Activated naive CD8-positive, alpha-beta T cell treated with anti-CD3 and anti-CD28 coated beads, Interleukin-2, amount 50 U/mL, for 16 hours (primary cell): Measurements from ENCODE around the gene FER.
"Not testable (repeated sequence)": the region's sequence is repeated elsewhere in the genome, so short reads cannot be mapped to it uniquely, and the experiment has no call there.

ENCODE experiments used
- DNase-seq: peaks from one replicate; pipeline ENCODE4 v3.0.0-alpha.2; 2020; ENCODE audit warnings: low read depth, low spot score

FER gene

DNA sequence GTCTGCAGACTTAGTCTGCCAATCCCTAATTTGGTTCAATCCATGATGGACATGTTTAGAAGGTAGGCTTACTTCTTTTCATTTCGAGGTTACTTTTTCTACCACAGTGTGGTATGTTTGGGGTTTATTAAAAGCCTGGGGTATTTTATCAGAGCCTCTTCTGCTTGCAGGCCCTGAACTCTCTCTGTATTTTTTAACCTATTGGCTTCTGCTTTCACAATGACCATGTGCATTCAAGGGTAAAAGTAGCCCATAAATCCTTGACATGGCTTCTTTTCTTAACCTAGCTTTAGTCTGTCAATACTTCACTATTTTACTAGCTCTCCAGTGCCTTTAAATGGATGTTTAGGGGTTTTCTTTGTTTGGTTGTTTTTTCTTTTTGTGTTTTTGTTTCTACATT, 286.6 kb downstream of the FER start:
- DNase-seq = no peak

DNA sequence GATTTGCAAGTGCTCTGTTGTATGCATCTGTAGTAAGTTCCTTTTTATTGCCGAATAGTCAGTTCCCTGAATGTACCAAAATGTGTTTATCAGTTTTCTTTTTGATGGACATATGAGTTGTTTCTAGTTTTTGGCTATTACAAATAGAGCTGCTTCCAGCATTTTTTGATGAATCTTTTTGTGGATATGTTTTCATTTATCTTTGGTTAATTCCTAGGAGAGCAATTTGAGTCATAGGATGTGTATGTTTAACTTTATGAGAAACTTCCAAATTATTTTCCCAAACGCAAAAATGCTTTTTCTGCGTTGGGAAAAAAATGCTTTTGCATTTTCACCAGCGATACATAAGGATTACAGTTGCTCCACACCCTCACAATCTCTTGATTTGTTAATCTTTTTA, 287.7 kb downstream of the FER start:
- DNase-seq = no peak

- DNase-seq = no peak
Observed at GRCh38 chr5:109038209-109038840, 290.6 kb downstream of the FER start.

- no peak for DNase-seq
Observed at GRCh38 chr5:109041317-109041716, 293.6 kb downstream of the FER start.

GRCh38 chr5:109045710-109046109, 298.0 kb downstream of the FER start:
- DNase-seq = no peak

DNA sequence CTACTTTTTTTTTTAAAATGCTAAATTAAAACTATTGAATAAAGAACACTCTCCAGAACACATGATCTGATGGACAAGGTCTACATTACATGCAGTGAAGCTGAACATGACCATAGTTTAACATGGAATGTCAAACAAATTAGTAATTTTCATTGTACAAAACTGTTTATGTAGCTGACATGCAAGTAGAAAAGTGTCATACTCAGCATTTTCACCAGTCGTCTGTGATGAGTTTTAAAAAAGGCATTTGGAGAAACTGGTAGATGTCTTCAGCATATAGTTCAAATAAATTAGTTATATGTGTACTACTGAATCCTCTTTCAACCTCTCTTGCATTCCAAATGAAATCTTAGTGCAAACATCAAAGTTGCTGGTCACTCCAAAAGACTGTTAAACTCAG, 301.9 kb downstream of the FER start:
- DNase-seq = no peak

DNA sequence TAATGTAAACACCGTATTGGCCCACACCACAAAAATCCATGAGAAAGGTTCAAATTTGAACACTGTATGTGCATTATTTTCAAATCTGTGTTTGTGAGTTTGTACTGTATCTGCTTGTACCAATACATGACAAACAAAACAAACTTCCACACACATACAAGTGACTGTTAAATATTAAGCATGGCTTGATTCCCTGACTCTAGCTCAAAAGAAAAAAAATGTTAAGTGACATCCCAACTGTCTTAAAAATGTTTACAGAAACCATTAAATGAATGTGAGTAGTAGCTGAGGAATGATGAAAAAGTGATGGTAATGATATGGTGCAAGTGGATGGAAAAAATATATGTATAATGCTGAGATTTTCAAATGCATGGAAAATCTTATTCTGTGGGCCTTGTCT, 302.6 kb downstream of the FER start:
- not testable (repeated sequence) for DNase-seq

DNA sequence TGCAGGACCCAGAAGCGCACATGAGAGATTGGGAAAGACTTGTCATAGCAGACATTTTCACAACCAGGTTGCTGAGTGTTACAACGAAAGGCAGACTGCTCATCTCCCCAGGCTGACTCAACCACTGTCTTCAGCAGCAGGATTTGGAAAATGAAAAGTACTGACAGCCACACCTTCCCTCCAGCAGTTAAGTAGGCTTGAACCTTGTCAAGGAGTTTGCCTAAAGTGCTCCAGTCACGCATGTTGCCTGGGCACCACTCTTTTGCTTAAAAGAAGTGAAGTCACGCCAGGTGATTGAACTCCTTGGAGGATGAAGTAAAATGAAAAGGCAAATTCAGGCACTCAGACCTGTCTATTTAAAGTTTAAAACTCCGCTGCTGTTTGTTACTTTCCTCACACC, 304.5 kb downstream of the FER start:
- DNase-seq = not testable (repeated sequence)

- no peak for DNase-seq
Observed at GRCh38 chr5:109053995-109054417, 306.3 kb downstream of the FER start.

GRCh38 chr5:109060378-109061025, 312.8 kb downstream of the FER start:
- DNase-seq = no peak

DNA sequence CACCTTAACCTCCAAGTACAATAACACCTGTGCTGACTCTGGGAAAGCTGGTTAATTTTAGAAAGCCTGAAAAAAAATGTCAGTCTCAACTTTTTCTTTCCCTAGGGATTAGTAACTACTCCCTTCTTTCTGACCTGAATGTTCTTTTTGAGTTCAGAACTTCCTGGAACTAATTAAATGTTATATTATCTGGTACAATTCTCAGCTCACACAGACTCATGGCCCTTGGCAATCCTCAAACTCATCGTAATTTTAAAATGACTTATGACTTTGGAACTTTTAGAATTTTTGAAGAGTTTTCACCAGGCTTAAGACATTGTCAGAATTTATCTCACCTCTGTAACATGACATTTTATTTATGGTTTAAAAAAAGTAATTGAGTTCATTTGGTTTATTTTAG, 315.0 kb downstream of the FER start:
- no peak for DNase-seq

- DNase-seq = no peak
Observed at GRCh38 chr5:109063223-109063622, 315.5 kb downstream of the FER start.

DNA sequence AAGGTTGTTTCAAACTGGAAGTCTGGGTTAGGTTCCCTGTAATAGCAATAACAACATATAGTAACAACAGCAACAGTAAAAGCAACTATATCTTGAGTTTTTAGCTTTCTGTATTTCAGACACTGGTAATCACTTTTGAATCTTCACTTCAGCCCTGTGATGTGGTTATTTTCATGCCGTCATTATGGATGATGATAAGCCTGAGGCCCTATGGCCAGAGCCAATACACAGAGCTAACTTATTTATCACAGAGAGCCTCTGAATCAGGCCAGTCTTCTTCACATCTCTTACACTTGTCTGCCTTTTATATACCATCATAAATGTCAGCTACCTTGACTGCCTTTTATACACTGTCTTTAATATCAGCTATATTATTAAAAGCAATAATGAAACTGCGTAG, 329.0 kb downstream of the FER start:
- no peak for DNase-seq

DNA sequence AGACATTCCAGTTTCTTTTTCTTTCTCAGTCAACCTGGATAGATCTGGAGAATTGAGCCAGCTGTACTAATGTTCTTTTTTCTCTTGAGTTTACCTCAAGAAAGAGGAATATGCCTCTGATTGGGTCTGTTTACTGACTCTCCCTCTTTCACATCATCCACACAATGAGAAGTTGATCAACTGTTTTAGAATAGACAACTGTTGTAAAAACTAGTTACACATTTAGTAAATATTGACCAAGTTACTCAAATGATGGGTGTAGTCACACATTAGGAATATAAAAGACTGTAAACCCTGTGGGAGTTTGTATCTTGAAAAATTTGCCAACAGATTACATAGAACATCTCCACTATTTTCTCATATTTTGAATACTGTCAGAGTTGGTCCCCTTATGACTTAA, 330.8 kb downstream of the FER start:
- DNase-seq = no peak

- no peak for DNase-seq
Observed at GRCh38 chr5:109080481-109080880, 332.8 kb downstream of the FER start.

DNA sequence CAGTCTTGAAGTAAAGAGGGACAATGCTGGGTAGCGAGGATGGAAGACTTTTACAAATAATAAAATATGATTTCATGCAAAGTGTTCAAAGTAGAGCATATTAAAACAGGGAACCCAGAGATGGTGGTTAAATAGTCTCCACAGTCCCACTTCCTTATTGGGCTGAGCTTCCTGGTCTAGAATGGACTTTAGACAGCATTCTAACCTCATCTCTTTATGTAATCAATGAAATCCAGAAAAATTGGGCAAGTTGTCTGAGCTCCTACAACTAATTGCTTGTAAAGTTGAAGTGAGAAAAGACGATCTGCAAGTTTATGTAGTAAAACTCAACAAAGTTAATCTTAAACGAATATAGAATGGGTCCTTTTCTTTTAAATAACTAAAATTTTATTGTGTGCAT, 333.2 kb downstream of the FER start:
- no peak for DNase-seq

DNA sequence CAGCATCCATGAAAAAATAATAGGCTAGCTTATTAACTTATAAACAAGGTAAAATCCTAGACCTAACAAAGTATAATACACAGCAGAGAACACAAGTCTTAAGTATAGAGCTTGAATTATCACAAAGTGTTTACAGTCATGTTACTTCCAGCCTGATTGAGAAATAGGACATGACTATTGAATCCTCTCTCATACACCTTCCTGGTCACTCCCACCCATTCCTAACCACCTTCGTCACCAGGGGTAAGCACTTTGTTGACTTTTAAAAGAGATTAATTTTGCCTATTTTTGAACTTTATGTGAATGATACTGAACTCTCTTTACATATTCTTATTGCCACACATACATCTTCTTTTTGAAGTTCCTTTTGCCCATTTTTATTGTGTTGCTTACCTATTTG, 336.2 kb downstream of the FER start:
- DNase-seq = no peak

GRCh38 chr5:109089191-109089590, 341.5 kb downstream of the FER start:
- no peak for DNase-seq

DNA sequence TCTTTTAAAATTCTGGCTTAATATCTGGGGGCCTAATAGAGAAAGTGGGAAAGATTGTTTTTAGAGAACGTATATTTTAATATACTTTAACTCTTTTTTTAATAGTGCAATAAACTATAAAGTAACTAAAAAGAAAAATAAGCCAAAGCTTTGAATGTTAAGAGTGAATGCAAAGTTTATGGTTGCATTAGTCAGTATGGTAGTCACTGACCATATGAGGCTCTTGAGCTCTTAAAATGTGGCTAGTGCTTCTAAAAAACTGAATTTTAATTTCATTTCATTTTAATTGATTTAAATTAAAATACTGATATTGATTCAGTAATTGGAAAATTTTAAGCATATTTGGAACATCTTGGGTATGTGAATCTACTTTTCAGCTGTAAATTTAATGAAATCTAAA, 351.4 kb downstream of the FER start:
- DNase-seq = no peak

DNA sequence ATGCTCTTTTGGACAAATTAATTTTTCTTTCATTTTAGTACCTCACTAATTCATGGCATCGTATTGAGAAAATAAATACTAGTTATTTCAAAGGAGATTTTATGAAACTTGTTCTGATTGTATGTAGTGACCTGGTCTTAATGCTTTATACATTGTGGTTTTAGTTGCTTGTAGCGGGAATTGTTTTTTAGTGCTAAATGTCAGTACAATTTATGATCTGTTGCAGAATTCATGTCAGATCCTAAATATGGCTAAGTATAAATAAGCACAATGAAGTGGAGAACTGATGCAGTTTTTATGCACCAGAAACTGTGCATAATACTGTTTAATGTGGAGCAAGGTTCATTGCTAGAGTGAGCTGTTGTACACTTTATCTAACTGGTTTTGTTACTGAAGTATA, 353.3 kb downstream of the FER start:
- no peak for DNase-seq

DNA sequence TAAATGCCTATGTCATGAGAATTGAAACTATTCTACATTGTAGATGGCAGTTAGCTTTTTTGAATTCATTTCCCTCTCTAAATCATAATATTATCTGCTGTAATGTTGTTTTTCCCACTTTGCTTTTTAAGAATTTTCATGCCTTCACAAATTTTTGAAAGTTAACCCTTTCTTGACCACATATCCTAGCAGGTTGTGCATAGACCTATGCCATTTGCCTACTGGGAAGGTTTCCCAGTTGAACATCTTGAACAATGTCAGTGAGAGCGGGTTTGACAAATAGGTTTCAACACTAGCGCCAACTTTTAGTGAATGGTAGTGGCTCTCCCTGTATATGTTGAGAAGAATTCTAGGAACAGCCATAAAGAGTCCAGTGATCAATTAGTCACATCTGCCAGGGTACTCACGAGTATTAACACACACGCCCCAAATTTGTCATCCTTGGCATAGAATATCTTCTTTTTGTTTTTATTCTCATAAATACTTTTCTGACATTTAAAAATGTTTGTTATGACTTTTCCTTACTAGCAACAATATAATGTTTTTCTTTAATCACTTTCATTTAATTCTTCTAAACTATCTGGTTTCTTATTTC, 354.5 kb downstream of the FER start:
- DNase-seq = no peak

DNA sequence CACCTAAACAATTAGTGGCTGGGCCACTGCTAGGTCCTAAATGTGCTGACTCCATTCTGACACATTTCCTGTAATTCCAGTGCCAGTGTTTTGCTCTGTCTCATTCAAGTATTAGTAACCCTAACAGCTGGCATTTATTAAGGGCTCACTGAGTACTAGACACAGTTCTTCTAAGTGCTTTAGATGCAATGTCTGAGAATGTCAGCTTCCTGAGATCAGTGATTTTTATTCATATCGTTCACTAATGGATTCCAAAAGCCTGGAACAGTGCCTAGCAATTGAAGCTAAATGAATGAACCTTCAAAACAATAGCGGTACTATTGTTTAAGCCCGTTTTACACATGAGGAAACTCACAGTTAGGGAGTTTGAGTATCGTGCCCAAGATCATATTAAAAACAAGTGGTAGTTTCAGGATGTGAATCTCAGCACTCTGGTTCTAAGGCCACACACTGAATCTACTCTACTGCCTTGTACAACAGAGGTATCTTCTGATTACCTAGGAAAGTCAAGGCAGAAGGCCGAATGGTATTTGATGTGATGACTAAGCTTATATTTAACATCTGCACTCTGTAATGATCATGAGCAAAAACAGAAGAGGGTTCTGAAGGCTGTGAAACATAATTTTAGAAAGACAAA, 358.1 kb downstream of the FER start:
- no peak for DNase-seq

DNA sequence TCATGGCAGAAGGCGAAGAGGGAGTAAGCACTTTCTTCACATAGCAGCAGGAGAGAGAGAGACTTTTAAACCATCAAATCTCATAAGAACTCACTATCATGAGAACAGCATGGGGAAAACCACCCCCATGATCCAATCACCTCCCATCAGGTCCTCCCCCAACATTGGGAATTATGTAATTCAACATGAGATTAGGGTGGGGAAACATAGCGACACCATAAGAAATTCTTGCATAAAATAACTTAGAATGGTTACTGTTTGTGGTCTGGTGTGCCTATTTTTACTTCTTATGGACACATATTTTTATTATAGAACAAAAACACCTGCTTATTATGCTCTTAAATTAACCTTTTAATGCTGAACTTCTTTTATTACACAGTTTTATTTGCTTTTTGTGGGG, 364.0 kb downstream of the FER start:
- DNase-seq = no peak
